Neutrophil (primary cell): ENCODE measurements around the gene MSANTD7.

ENCODE experiments used
- H3K27ac ChIP-seq: fragments of 200-600 bp; sonication (generic); 2 replicates; pipeline ENCODE4 v1.5.1; 2016; ENCODE audit warnings: mild to moderate bottlenecking, moderate library complexity
- H3K27me3 ChIP-seq: fragments of 200-600 bp; sonication (generic); 2 replicates; pipeline ENCODE4 v1.6.0; 2016; ENCODE audit warnings: mild to moderate bottlenecking
- H3K36me3 ChIP-seq: fragments of 200-600 bp; sonication (generic); 2 replicates; pipeline ENCODE4 v1.5.1; 2017
- H3K4me1 ChIP-seq, 2 experiments: fragments of 200-600 bp in 1 of 2; sonication (generic) in 1 of 2; 1 replicate in 1 of 2; 2 replicates in 1 of 2; pipeline versions ENCODE4 v1.5.1 to v1.6.1; 2013 to 2016; ENCODE audit warnings: low read depth in 1 of 2, low read length in 1 of 2, mild to moderate bottlenecking in 1 of 2, moderate library complexity in 1 of 2; ENCODE audit not compliant: control insufficient read depth in 1 of 2, insufficient read depth in 1 of 2
- H3K4me3 ChIP-seq, 2 experiments: fragments of 200-600 bp in 1 of 2; sonication (generic) in 1 of 2; 1 replicate in 1 of 2; 2 replicates in 1 of 2; pipeline ENCODE4 v1.5.1; 2013 to 2016; ENCODE audit warnings: low read depth in 1 of 2, low read length in 1 of 2, mild to moderate bottlenecking in 1 of 2, moderate library complexity in 1 of 2
- H3K9me3 ChIP-seq: fragments of 200-600 bp; sonication (generic); 2 replicates; pipeline ENCODE4 v1.5.1; 2016
- TF ChIP-seq, protein P1 (sequence below): fragments of 200-600 bp; sonication (generic); IDR thresholded peaks from 2 replicates; pipeline ENCODE4 v1.5.1; 2016; ENCODE audit warnings: antibody characterized with exemption

MSANTD7 gene

DNA sequence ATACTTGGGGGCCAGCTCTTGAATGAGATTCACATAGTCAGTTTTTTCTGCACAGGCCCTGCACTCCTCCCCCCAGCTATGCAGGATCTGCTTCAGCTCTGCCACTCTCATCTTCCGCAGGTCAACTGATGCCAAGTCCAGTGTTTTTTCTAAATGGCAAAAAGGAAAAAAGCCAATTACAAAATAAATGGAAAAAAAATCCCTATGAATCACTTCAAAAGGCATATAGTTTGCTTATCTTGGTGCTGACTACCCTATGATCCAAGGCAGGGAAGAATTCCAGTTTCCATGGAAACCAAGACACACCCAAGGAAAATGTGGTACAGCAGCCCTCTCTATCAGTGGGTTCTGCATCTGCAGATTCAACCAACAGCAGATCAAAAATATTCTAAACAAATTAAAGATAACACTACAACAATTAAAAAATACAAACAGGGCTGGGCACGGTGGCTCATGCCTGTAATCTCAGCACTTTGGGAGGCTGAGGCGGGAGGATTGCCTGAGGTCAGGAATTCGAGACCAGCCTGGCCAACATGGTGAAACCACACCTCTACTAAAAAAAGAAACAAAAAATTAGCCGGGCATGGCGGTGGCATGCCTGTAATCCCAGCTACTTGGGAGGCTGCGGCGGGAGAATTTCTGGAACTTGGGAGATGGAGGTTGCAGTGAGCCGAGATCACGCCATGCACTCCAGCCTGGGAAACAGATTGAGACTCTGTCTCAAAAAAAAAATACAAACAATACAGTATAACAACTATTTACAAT is 17.9 kb upstream of the MSANTD7 start:
- no peak overlapping the region for H3K4me3 ChIP-seq
- TF ChIP-seq, protein P1, sequence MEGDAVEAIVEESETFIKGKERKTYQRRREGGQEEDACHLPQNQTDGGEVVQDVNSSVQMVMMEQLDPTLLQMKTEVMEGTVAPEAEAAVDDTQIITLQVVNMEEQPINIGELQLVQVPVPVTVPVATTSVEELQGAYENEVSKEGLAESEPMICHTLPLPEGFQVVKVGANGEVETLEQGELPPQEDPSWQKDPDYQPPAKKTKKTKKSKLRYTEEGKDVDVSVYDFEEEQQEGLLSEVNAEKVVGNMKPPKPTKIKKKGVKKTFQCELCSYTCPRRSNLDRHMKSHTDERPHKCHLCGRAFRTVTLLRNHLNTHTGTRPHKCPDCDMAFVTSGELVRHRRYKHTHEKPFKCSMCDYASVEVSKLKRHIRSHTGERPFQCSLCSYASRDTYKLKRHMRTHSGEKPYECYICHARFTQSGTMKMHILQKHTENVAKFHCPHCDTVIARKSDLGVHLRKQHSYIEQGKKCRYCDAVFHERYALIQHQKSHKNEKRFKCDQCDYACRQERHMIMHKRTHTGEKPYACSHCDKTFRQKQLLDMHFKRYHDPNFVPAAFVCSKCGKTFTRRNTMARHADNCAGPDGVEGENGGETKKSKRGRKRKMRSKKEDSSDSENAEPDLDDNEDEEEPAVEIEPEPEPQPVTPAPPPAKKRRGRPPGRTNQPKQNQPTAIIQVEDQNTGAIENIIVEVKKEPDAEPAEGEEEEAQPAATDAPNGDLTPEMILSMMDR: no peak
- H3K27ac ChIP-seq: peak overlapping the region; percentile 35
- no peaks in the 10 kb centered on the region for H3K36me3 ChIP-seq
- no peaks in the 10 kb centered on the region for H3K27me3 ChIP-seq
- H3K9me3 ChIP-seq: no peaks in the 10 kb centered on the region
- peaks cover 3 to 4% of the 10 kb centered on the region in 2 experiments for H3K4me1 ChIP-seq

DNA sequence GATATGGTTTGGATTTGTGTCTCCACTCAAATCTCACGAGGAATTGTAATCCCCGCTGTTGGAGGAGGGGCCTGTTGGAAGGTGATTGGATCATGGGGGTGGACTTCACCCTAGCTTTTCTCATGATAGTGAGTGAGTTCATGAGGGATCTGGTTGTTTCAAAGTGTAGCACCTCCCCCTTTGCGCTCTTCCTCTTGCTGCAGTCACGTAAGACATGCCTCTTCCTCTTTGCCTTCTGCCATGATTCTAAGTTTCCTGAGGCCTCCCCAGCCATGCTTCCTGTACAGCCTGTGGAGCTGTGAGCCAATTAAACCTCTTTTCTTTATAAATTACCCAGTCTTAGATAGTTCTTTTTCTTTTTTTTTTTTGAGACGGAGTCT is 17.3 kb upstream of the MSANTD7 start:
- Histone ChIP-seq H3K27me3 (no peaks in the 10 kb centered on the region), H3K4me1 (peaks cover 3 to 4% of the 10 kb centered on the region in 2 experiments), H3K9me3 (no peaks in the 10 kb centered on the region), H3K27ac (peak overlapping the region; percentile 35), H3K36me3 (no peaks in the 10 kb centered on the region), H3K4me3 (no peak overlapping the region)
- TF ChIP-seq, protein P1: no peak

DNA sequence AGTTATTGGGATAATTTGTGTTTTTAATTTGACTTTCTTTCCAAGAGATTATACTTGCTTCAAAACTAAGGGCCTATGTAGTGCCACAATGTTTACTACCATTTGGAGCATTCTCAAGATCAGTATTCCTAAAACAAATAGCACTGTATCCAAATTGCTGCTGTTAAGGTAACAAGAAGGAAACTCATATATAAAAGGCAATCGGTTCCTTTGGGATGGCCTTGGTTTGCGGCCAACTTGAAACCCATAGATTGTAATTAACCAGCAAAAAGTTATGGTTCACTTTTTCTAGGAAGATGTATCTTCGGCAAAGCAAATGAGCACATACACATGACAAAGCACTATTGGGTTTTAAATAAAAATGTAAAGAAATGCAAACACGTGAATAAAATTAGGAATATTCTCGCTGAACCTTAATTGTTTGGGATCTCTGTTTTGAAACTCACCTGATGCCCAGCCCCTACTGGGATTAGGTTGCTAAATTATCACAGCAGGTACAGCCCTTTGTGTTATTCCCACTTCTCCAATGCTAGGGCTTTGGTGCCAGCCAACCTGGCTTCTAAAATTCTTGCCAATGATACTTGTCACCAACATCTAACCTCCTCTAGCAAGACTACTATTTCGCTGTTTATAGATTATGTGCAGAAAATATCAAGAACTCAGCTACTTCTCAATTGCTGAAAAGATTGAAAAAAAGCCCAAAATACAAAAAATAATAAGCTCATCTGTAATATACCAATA is 16.3 kb upstream of the MSANTD7 start:
- H3K27me3 ChIP-seq: no peaks in the 10 kb centered on the region
- TF ChIP-seq, protein P1: no peak
- H3K36me3 ChIP-seq: no peaks in the 10 kb centered on the region
- no peak overlapping the region for H3K4me3 ChIP-seq
- H3K4me1 ChIP-seq: peaks cover 8 to 11% of the 10 kb centered on the region in 2 experiments
- H3K9me3 ChIP-seq: no peaks in the 10 kb centered on the region
- no peak overlapping the region for H3K27ac ChIP-seq

DNA sequence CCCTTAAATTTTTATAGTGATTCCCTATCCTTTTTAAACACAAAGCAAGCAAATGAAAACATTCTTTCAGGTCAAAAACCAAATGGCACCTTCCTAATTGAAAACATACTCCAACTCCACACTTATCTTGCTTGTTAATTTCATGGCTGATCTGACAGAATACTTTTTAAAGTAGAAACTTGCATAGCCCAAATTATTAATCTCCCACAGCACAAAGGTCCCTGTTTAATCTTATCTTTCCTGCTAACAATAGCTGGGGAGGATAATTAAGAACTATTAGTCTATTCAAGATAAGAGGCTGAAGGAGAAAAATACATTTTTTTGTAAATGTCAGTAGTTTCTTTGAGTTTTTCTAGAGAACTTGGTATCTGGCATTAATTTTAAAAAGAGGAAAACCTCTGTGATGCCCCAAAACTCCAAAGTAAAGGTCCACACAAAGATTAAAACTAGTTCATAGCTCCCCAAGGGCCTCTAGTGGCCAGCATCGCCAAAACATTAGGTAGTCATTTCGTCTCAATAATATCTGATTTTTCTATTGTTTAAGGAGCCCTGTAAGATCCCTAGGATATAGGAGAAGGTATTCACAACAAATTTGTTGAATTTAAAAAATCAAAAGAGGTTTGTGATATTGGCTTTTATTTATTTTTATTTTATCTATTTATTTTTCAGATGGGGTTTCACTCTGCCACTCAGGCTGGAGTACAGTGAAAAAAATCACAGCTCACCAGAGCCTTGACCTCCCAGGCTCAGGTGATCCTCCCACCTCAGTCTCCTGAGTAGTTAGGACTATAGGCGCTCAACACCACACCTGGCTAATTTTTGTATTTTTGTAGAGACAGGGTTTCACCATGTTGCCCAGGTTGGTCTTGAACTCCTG is 15.0 kb upstream of the MSANTD7 start:
- H3K36me3 ChIP-seq: no peaks in the 10 kb centered on the region
- TF ChIP-seq, protein P1: no peak
- H3K27ac ChIP-seq: no peak overlapping the region
- peaks cover 15% of the 10 kb centered on the region in 2 experiments for H3K4me1 ChIP-seq
- H3K27me3 ChIP-seq: no peaks in the 10 kb centered on the region
- H3K9me3 ChIP-seq: no peaks in the 10 kb centered on the region
- H3K4me3 ChIP-seq: no peak overlapping the region

DNA sequence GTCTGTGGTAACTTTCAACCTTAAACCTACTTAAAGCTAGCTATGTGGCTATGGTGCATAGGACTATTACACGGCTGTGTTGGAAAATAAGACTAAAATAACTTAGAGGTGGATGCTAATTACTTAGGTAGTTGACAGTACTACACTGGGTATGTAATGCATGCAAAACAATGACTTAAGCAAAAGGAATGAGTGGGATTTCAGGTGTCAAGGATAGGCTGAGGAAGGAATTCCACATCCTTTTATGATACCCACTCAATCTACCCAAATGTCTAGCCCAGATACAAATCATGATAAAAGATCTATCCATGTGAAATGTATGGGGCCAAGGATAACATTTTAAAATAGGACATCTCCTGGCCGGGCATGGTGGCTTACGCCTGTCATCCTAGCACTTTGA is 14.1 kb upstream of the MSANTD7 start:
- Histone ChIP-seq H3K27ac (peak overlapping the region; percentile 20), H3K4me3 (no peak overlapping the region), H3K4me1 (peaks cover 15% of the 10 kb centered on the region in 2 experiments), H3K27me3 (no peaks in the 10 kb centered on the region), H3K9me3 (no peaks in the 10 kb centered on the region), H3K36me3 (no peaks in the 10 kb centered on the region)
- TF ChIP-seq, protein P1: no peak
